Caco-2 (cell line): ENCODE data around the gene HCCS. TPM values are rescaled to one million over a fixed set of nuclear protein-coding genes. Genes with fewer than 3 reads are reported as not detected.

Experiments
- BruUV-seq: library from RNA; stranded (reverse); fragments of 400-500 nt; replicated peaks from 2 replicates; lab custom pipeline; 2021; lab: Mats Ljungman, UMichigan
- CTCF ChIA-PET: fragments of 300-600 bp; sonication (Branson Sonifier 250); formaldehyde crosslinking; loops from one replicate; lab custom pipeline; 2022; ENCODE audit warnings: antibody characterized with exemption; lab: Charles Lee
- POLR2A ChIA-PET: fragments of 300-600 bp; sonication (Branson Sonifier 250); formaldehyde crosslinking; loops from one replicate; lab custom pipeline; 2022; ENCODE audit warnings: antibody characterized with exemption; lab: Charles Lee
- DNase-seq, 2 experiments: peaks; one replicate each; pipeline versions ENCODE4 v3.0.0 to v3.0.0-alpha.2; 2020 to 2022
- H3K27me3 ChIP-seq: replicated peaks from 2 replicates; pipeline ENCODE4 v1.6.0; 2011; ENCODE audit warnings: low read length; ENCODE audit not compliant: control insufficient read depth, insufficient read depth
- H3K36me3 ChIP-seq: 2 replicates; pipeline ENCODE4 v1.5.1; 2011; ENCODE audit warnings: low read length; ENCODE audit not compliant: control insufficient read depth, insufficient read depth
- H3K4me1 ChIP-seq: fragments of 250-450 bp; sonication (Bioruptor Pico); 2 replicates; pipeline ENCODE4 v1.5.1; 2020; ENCODE audit warnings: mild to moderate bottlenecking
- H3K4me3 ChIP-seq: 2 replicates; pipeline ENCODE4 v1.5.1; 2011; ENCODE audit warnings: low read depth, mild to moderate bottlenecking, control low read depth, low read length
- H3K9me3 ChIP-seq: fragments of 250-450 bp; sonication (Bioruptor Pico); 2 replicates; pipeline ENCODE4 v1.5.1; 2020; ENCODE audit warnings: mild to moderate bottlenecking, moderate library complexity
- H3K27ac Mint-ChIP-seq: one replicate; pipeline ENCODE4 v1.8.0; 2022; ENCODE audit warnings: mixed read lengths; ENCODE audit not compliant: unreplicated experiment
- H3K27me3 Mint-ChIP-seq: one replicate; pipeline ENCODE4 v1.8.0; 2022; ENCODE audit warnings: mixed read lengths; ENCODE audit not compliant: insufficient read depth, unreplicated experiment
- H3K36me3 Mint-ChIP-seq: one replicate; pipeline ENCODE4 v1.8.0; 2022; ENCODE audit warnings: mild to moderate bottlenecking, mixed read lengths; ENCODE audit not compliant: insufficient read depth, unreplicated experiment
- H3K4me1 Mint-ChIP-seq: one replicate; pipeline ENCODE4 v1.8.0; 2022; ENCODE audit warnings: low read depth, mixed read lengths; ENCODE audit not compliant: unreplicated experiment
- H3K4me3 Mint-ChIP-seq: one replicate; pipeline ENCODE4 v1.8.0; 2022; ENCODE audit warnings: mild to moderate bottlenecking, moderate library complexity, mixed read lengths; ENCODE audit not compliant: unreplicated experiment
- H3K9me3 Mint-ChIP-seq: one replicate; pipeline ENCODE4 v1.8.0; 2022; ENCODE audit warnings: mixed read lengths; ENCODE audit not compliant: unreplicated experiment
- intact Hi-C: fragments of 100-400 bp; cut with micrococcal nuclease; formaldehyde crosslinking; loops from one replicate; pipeline ENCODE4 v1.10.0; 2022; ENCODE audit not compliant: unreplicated experiment
- total RNA-seq: library from RNA; stranded (reverse); gene quantifications from 2 replicates; pipeline ENCODE4 v1.2.3, GENCODE V29; 2022
- TF ChIP-seq, protein P1 (sequence below), 2 experiments: fragments of 200-600 bp in 1 of 2; IDR thresholded peaks; 1 replicate in 1 of 2; 2 replicates in 1 of 2; pipeline versions ENCODE4 v1.5.1 to v1.8.0; 2011 to 2022; ENCODE audit warnings: antibody characterized with exemption in 1 of 2, control low read depth in 1 of 2, inconsistent platforms in 1 of 2, low read depth in 1 of 2, low read length in 1 of 2, mild to moderate bottlenecking in 1 of 2, moderate library complexity in 1 of 2; ENCODE audit not compliant: insufficient read depth in 1 of 2, severe bottlenecking in 1 of 2, unreplicated experiment in 1 of 2

Gene HCCS
- total RNA-seq, 1 experiment from 2014 or later: 42.4 TPM

- H3K36me3 ChIP-seq: no peaks in the 10 kb centered on the region
- Mint-ChIP-seq H3K4me1 (no peaks in the 10 kb centered on the region), H3K27me3 (no peaks in the 10 kb centered on the region), H3K36me3 (no peaks in the 10 kb centered on the region), H3K27ac (no peak overlapping the region), H3K9me3 (peaks cover 9% of the 10 kb centered on the region), H3K4me3 (no peak overlapping the region)
- intact Hi-C loops: no loop called here
- ChIA-PET POLR2A (no interaction called here), CTCF (no interaction called here)
- H3K4me3 ChIP-seq: no peak overlapping the region
- TF ChIP-seq, protein P1, sequence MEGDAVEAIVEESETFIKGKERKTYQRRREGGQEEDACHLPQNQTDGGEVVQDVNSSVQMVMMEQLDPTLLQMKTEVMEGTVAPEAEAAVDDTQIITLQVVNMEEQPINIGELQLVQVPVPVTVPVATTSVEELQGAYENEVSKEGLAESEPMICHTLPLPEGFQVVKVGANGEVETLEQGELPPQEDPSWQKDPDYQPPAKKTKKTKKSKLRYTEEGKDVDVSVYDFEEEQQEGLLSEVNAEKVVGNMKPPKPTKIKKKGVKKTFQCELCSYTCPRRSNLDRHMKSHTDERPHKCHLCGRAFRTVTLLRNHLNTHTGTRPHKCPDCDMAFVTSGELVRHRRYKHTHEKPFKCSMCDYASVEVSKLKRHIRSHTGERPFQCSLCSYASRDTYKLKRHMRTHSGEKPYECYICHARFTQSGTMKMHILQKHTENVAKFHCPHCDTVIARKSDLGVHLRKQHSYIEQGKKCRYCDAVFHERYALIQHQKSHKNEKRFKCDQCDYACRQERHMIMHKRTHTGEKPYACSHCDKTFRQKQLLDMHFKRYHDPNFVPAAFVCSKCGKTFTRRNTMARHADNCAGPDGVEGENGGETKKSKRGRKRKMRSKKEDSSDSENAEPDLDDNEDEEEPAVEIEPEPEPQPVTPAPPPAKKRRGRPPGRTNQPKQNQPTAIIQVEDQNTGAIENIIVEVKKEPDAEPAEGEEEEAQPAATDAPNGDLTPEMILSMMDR (IDR thresholded peaks at IDR 0.05; ENCODE audit: insufficient read depth in 1 of 2, low read depth in 1 of 2, low read length in 1 of 2, severe bottlenecking in 1 of 2, unreplicated experiment in 1 of 2): no peak
- H3K9me3 ChIP-seq: no peaks in the 10 kb centered on the region
- H3K27me3 ChIP-seq: no peaks in the 10 kb centered on the region
- DNase-seq: no peak
- BruUV-seq: no TSS peak
- H3K4me1 ChIP-seq: no peaks in the 10 kb centered on the region
Observed at GRCh38 chrX:11172415-11172814, 61.3 kb downstream of the HCCS start.

Other genes with a start within 250 kb of the HCCS start
- not detected in 2 replicates for gene AMELX, start 182.1 kb downstream of the HCCS start, total RNA-seq